ENCODE data around the gene SLC7A10. TPM values are rescaled to one million over a fixed set of nuclear protein-coding genes. Genes with fewer than 3 reads are reported as not detected.
A peak's percentile ranks its signal among the peaks of the same experiment; 100 is the strongest.

The SLC7A10 gene
- total RNA-seq, 1 donor from 2014 or later, result not detected

- Mint-ChIP-seq H3K36me3 (ENCODE audit: low read depth) (no peaks in the 10 kb centered on the region), H3K27ac (no peak overlapping the region), H3K4me1 (ENCODE audit: low read depth) (no peaks in the 10 kb centered on the region), H3K4me3 (no peak overlapping the region), H3K27me3 (ENCODE audit: insufficient read depth) (peaks cover 2% of the 10 kb centered on the region), H3K9me3 (peaks cover 4% of the 10 kb centered on the region)
- intact Hi-C loops (cut with micrococcal nuclease), result no loop called here
- DNase-seq (ENCODE audit: low spot score), result no peak
These were observed 14.6 kb upstream of the SLC7A10 start for GRCh38 chr19:33240181-33240771.

- H3K27ac Mint-ChIP-seq, result no peak overlapping the region
- peaks cover 2% of the 10 kb centered on the region for H3K27me3 Mint-ChIP-seq (ENCODE audit: insufficient read depth)
- H3K36me3 Mint-ChIP-seq (ENCODE audit: low read depth), result no peaks in the 10 kb centered on the region
- DNase-seq (ENCODE audit: low spot score), result no peak
- no peaks in the 10 kb centered on the region for H3K4me1 Mint-ChIP-seq (ENCODE audit: low read depth)
- H3K9me3 Mint-ChIP-seq, result no peaks in the 10 kb centered on the region
- H3K4me3 Mint-ChIP-seq, result no peak overlapping the region
- intact Hi-C loops (cut with micrococcal nuclease), result loop anchor here (5.0 kb wide), 1 partner anchor 43 kb away; no protein-coding TSS in a partner anchor
These were observed 13.7 kb upstream of the SLC7A10 start for GRCh38 chr19:33239223-33239975.

- no peak overlapping the region for H3K4me3 Mint-ChIP-seq
- H3K9me3 Mint-ChIP-seq, result no peaks in the 10 kb centered on the region
- no peak overlapping the region for H3K27ac Mint-ChIP-seq
- intact Hi-C loops (cut with micrococcal nuclease), result loop anchor here (5.0 kb wide), 1 partner anchor 44 kb away; no protein-coding TSS in a partner anchor
- H3K4me1 Mint-ChIP-seq (ENCODE audit: low read depth), result no peaks in the 10 kb centered on the region
- H3K27me3 Mint-ChIP-seq (ENCODE audit: insufficient read depth), result no peaks in the 10 kb centered on the region
- no peaks in the 10 kb centered on the region for H3K36me3 Mint-ChIP-seq (ENCODE audit: low read depth)
- no peak for DNase-seq (ENCODE audit: low spot score)
These were observed 13.0 kb upstream of the SLC7A10 start for GRCh38 chr19:33238481-33239149.

- no peaks in the 10 kb centered on the region for H3K36me3 Mint-ChIP-seq (ENCODE audit: low read depth)
- no peak overlapping the region for H3K4me3 Mint-ChIP-seq
- no peak overlapping the region for H3K27ac Mint-ChIP-seq
- intact Hi-C loops (cut with micrococcal nuclease), result loop anchor here (5.0 kb wide), 1 partner anchor 45 kb away; no protein-coding TSS in a partner anchor
- H3K4me1 Mint-ChIP-seq (ENCODE audit: low read depth), result no peaks in the 10 kb centered on the region
- H3K27me3 Mint-ChIP-seq (ENCODE audit: insufficient read depth), result no peaks in the 10 kb centered on the region
- H3K9me3 Mint-ChIP-seq, result no peaks in the 10 kb centered on the region
- no peak for DNase-seq (ENCODE audit: low spot score)
These were observed 11.2 kb upstream of the SLC7A10 start for GRCh38 chr19:33236696-33237390.

GRCh38 chr19:33235996-33236350 lies 10.3 kb upstream of the SLC7A10 start:
- no peak overlapping the region for H3K4me3 Mint-ChIP-seq
- DNase-seq (ENCODE audit: low spot score), result no peak

GRCh38 chr19:33235269-33235995 lies 9.8 kb upstream of the SLC7A10 start:
- no peak overlapping the region for H3K4me3 Mint-ChIP-seq
- peaks cover 2% of the 10 kb centered on the region for H3K27me3 Mint-ChIP-seq (ENCODE audit: insufficient read depth)
- H3K4me1 Mint-ChIP-seq (ENCODE audit: low read depth), result no peaks in the 10 kb centered on the region
- peak; percentile 58 for DNase-seq (ENCODE audit: low spot score)
- no peaks in the 10 kb centered on the region for H3K36me3 Mint-ChIP-seq (ENCODE audit: low read depth)
- intact Hi-C loops (cut with micrococcal nuclease), result loop anchor here (1.0 to 5.0 kb wide), 6 partner anchors 47 to 171 kb away; partner anchors contain the start of gene CEBPA
- H3K27ac Mint-ChIP-seq, result no peak overlapping the region
- no peaks in the 10 kb centered on the region for H3K9me3 Mint-ChIP-seq

More at GRCh38 chr19:33235996-33236350, 10.3 kb upstream of the SLC7A10 start:
- Mint-ChIP-seq H3K36me3 (ENCODE audit: low read depth) (no peaks in the 10 kb centered on the region), H3K4me1 (ENCODE audit: low read depth) (no peaks in the 10 kb centered on the region), H3K9me3 (no peaks in the 10 kb centered on the region), H3K27ac (no peak overlapping the region), H3K27me3 (ENCODE audit: insufficient read depth) (no peaks in the 10 kb centered on the region)
- intact Hi-C loops (cut with micrococcal nuclease), result loop anchor here (1.0 to 5.0 kb wide), 6 partner anchors 46 to 170 kb away; partner anchors contain the start of gene CEBPA

- H3K4me1 Mint-ChIP-seq (ENCODE audit: low read depth), result no peaks in the 10 kb centered on the region
- no peaks in the 10 kb centered on the region for H3K9me3 Mint-ChIP-seq
- peaks cover 2% of the 10 kb centered on the region for H3K27me3 Mint-ChIP-seq (ENCODE audit: insufficient read depth)
- no peak overlapping the region for H3K27ac Mint-ChIP-seq
- intact Hi-C loops (cut with micrococcal nuclease), result loop anchor here (1.0 to 5.0 kb wide), 6 partner anchors 48 to 172 kb away; partner anchors contain the start of gene CEBPA
- DNase-seq (ENCODE audit: low spot score), result no peak
- H3K4me3 Mint-ChIP-seq, result no peak overlapping the region
- no peaks in the 10 kb centered on the region for H3K36me3 Mint-ChIP-seq (ENCODE audit: low read depth)
These were observed 9.1 kb upstream of the SLC7A10 start for GRCh38 chr19:33234736-33235135.

GRCh38 chr19:33234092-33234491 lies 8.4 kb upstream of the SLC7A10 start:
- intact Hi-C loops (cut with micrococcal nuclease), result loop anchor here (2.0 kb wide), 1 partner anchor 57 kb away; no protein-coding TSS in a partner anchor
- Mint-ChIP-seq H3K27ac (no peak overlapping the region), H3K9me3 (no peaks in the 10 kb centered on the region), H3K4me3 (no peak overlapping the region), H3K27me3 (ENCODE audit: insufficient read depth) (peaks cover 2% of the 10 kb centered on the region), H3K36me3 (ENCODE audit: low read depth) (no peaks in the 10 kb centered on the region), H3K4me1 (ENCODE audit: low read depth) (no peaks in the 10 kb centered on the region)
- DNase-seq (ENCODE audit: low spot score), result no peak

- no peak for DNase-seq (ENCODE audit: low spot score)
- H3K9me3 Mint-ChIP-seq, result peaks cover 6% of the 10 kb centered on the region
- H3K4me1 Mint-ChIP-seq (ENCODE audit: low read depth), result no peaks in the 10 kb centered on the region
- intact Hi-C loops (cut with micrococcal nuclease), result no loop called here
- H3K4me3 Mint-ChIP-seq, result no peak overlapping the region
- no peaks in the 10 kb centered on the region for H3K36me3 Mint-ChIP-seq (ENCODE audit: low read depth)
- H3K27ac Mint-ChIP-seq, result no peak overlapping the region
- peaks cover 5% of the 10 kb centered on the region for H3K27me3 Mint-ChIP-seq (ENCODE audit: insufficient read depth)
These were observed 7.6 kb upstream of the SLC7A10 start for GRCh38 chr19:33233056-33233873.

- Mint-ChIP-seq H3K4me3 (no peak overlapping the region), H3K27me3 (ENCODE audit: insufficient read depth) (peaks cover 8% of the 10 kb centered on the region), H3K4me1 (ENCODE audit: low read depth) (no peaks in the 10 kb centered on the region), H3K9me3 (peaks cover 11% of the 10 kb centered on the region), H3K27ac (no peak overlapping the region), H3K36me3 (ENCODE audit: low read depth) (no peaks in the 10 kb centered on the region)
- no peak for DNase-seq (ENCODE audit: low spot score)
- intact Hi-C loops (cut with micrococcal nuclease), result no loop called here
These were observed 7.0 kb upstream of the SLC7A10 start for GRCh38 chr19:33232656-33233055.

GRCh38 chr19:33231511-33231910 lies 5.9 kb upstream of the SLC7A10 start:
- Mint-ChIP-seq H3K4me1 (ENCODE audit: low read depth) (no peaks in the 10 kb centered on the region), H3K4me3 (no peak overlapping the region), H3K36me3 (ENCODE audit: low read depth) (no peaks in the 10 kb centered on the region), H3K27ac (no peak overlapping the region), H3K9me3 (peaks cover 16% of the 10 kb centered on the region), H3K27me3 (ENCODE audit: insufficient read depth) (peaks cover 14% of the 10 kb centered on the region)
- intact Hi-C loops (cut with micrococcal nuclease), result no loop called here
- no peak for DNase-seq (ENCODE audit: low spot score)
